ENCODE data around the gene MYO16.

MYO16 gene

GRCh38 chr13:108927615-108928014, 298.2 kb downstream of the MYO16 start:
- DNase-seq (ENCODE audit: low read depth in 2 of 2, low spot score in 1 of 2), result no peak

GRCh38 chr13:108929532-108930206, 300.3 kb downstream of the MYO16 start:
- DNase-seq (ENCODE audit: low read depth in 2 of 2, low spot score in 1 of 2), result no peak

GRCh38 chr13:108932196-108932595, 302.8 kb downstream of the MYO16 start:
- DNase-seq (ENCODE audit: low read depth in 2 of 2, low spot score in 1 of 2), result no peak

DNA sequence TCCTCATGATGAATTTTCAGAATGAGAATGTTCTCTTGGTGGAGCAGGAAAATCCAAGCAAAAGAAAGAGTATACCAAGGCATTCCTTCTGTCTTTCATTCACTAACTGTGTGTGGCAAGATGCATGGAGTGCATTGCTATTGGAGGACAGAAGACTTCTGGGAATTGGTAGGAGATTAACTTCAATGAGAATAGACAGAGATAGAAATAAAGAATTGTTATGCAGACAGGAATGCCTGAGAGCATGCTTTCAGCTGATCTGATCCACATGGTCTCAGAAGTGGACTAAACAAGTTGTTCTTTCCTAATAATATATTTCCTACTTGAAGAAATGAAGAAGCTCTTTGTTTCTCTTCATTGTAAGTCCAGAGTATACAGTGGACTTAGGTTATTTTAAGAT, 303.6 kb downstream of the MYO16 start:
- DNase-seq (ENCODE audit: low read depth in 2 of 2, low spot score in 1 of 2), result no peak

GRCh38 chr13:108938155-108938554, 308.7 kb downstream of the MYO16 start:
- no peak for DNase-seq (ENCODE audit: low read depth in 2 of 2, low spot score in 1 of 2)

DNA sequence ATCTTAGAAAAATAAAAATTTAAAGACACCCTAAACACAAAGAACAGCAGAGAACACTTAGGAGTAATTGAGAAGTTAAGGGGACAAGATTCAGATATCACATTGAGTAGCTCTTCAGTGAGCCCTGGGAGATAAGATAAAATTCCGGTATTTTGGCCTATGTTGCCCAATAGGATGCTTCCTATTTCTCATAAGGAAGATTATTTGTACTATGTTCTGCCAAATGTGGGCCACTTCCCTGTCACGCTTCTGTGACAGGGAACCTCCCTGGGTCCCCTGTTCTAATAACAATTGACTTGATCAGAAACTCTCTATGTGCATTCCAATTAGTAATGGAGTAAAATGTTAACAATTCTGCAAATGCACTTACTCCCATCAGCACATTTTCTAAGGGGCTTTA, 310.7 kb downstream of the MYO16 start:
- no peak for DNase-seq (ENCODE audit: low read depth in 2 of 2, low spot score in 1 of 2)

- no peak for DNase-seq (ENCODE audit: low read depth in 2 of 2, low spot score in 1 of 2)
Observed at GRCh38 chr13:108943842-108944241, 314.4 kb downstream of the MYO16 start.

GRCh38 chr13:108944760-108945159, 315.3 kb downstream of the MYO16 start:
- no peak for DNase-seq (ENCODE audit: low read depth in 2 of 2, low spot score in 1 of 2)

DNA sequence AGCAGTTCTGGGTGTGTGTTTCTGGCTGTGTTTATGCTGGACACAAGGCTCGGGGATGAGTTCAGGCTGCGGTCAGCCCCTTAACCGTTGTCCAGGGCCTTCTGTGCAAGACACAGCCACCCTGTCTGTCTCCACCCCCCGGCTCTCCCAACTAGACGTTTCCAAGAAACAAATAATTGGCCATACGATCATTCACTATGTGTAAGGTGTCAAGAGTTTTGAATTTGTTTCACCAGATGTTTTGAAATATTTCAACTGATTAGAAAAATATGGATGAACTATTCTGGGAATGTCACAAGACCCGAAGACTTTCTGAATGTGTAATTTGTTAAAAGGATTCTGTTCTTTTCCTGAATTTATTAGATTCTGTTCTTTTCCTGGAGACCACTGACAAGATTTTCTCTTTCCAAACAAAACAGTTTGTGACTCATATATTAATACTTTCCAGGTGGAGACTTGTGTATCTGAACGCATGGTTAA, 318.2 kb downstream of the MYO16 start:
- no peak for DNase-seq (ENCODE audit: low read depth in 2 of 2, low spot score in 1 of 2)

GRCh38 chr13:108948251-108948671, 318.9 kb downstream of the MYO16 start:
- no peak for DNase-seq (ENCODE audit: low read depth in 2 of 2, low spot score in 1 of 2)

- no peak for DNase-seq (ENCODE audit: low read depth in 2 of 2, low spot score in 1 of 2)
Observed at GRCh38 chr13:108950333-108951010, 321.1 kb downstream of the MYO16 start.

- no peak for DNase-seq (ENCODE audit: low read depth in 2 of 2, low spot score in 1 of 2)
Observed at GRCh38 chr13:108955741-108956140, 326.3 kb downstream of the MYO16 start.

DNA sequence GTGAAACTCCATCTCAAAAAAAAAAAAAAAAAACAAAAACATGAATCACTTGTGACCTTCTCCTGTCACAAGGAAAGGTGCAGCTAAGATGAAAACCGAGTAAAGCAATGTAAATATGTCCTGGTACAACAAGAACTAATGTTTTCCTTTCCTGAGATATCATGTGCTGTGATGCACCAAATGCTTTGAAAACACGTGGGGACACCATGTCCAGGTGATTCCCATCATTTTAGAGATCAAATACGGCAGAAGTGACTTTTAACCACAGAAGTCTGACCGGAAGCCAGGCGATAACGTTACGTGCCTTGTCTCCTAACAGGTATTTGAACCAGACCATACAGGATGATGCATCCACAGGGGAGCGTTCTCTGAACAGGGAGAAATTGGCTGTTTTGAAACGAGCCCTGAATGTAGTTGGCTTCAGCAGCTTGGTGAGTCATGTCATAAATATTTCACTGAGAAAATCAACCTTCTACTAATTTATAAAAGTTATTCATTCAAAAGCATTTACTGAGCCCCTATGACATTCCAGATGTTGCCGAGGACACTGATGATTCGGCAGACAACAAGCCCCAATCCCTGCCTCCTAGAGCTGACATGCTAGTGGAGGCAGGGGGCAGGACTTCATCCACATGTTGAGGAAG, 328.1 kb downstream of the MYO16 start:
- no peak for DNase-seq (ENCODE audit: low read depth in 2 of 2, low spot score in 1 of 2)

DNA sequence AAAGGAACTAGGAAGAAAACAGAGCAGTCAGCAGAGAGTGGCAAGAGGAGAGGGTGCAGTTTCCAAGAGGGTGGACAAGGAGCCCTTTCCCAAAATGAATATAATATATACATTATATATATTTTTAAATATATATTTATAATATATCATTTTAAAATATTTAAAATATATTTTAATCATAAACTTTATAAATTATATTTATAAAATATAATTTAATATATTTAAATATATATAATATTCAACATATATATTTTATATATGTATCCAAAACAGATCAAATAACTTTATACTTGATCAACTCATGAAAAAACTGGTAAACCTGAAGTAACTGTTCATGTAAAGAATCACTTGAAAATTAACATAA, 328.6 kb downstream of the MYO16 start:
- DNase-seq (ENCODE audit: low read depth in 2 of 2, low spot score in 1 of 2), result no peak

GRCh38 chr13:108959234-108959633, 329.8 kb downstream of the MYO16 start:
- no peak for DNase-seq (ENCODE audit: low read depth in 2 of 2, low spot score in 1 of 2)

DNA sequence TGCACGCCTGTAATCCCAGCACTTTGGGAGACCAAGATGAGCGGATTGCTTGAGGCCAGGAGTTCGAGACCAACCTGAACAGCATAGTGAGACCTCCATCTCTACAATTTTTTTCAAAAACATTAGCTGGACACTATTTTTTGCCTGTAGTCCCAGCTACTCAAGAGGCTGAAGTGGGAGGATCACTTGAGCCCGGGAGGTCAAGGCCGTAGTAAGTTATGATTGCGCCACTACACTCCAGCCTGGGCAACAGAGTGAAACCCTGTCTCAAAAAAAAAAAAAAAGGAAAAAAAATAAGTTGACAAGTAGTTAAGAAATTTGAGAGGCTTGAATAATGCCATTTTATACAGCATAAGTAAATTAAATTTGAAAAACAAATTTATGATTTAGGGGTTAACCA, 330.6 kb downstream of the MYO16 start:
- DNase-seq (ENCODE audit: low read depth in 2 of 2, low spot score in 1 of 2), result no peak

GRCh38 chr13:108961542-108962125, 332.2 kb downstream of the MYO16 start:
- DNase-seq (ENCODE audit: low read depth in 2 of 2, low spot score in 1 of 2), result peak in 1 of 2 donors; percentile 0

- no peak for DNase-seq (ENCODE audit: low read depth in 2 of 2, low spot score in 1 of 2)
Observed at GRCh38 chr13:108962654-108963053, 333.2 kb downstream of the MYO16 start.

GRCh38 chr13:108963276-108963810, 333.9 kb downstream of the MYO16 start:
- no peak for DNase-seq (ENCODE audit: low read depth in 2 of 2, low spot score in 1 of 2)

- DNase-seq (ENCODE audit: low read depth in 2 of 2, low spot score in 1 of 2), result no peak
Observed at GRCh38 chr13:108963846-108964600, 334.6 kb downstream of the MYO16 start.

- DNase-seq (ENCODE audit: low read depth in 2 of 2, low spot score in 1 of 2), result no peak
Observed at GRCh38 chr13:108964606-108965005, 335.2 kb downstream of the MYO16 start.

Measured in stimulated activated CD8-positive, alpha-beta memory T cell treated with anti-CD3 and anti-CD28 coated beads, Interleukin-4, amount 100 ng/mL, for 1 hour (primary cell).